Measurements from ENCODE around the gene NDUFS2. TPM values are rescaled to one million over a fixed set of nuclear protein-coding genes. Genes with fewer than 3 reads are reported as not detected.
A peak's percentile ranks its signal among the peaks of the same experiment; 100 is the strongest.

The NDUFS2 gene
- total RNA-seq, result 100 to 1,000 TPM in 3 of 4 donors, 10 to 100 TPM in 1; 68.5 to 131 (median 122) TPM

- Histone ChIP-seq H3K9me3 (no peaks in the 10 kb centered on the region), H3K27me3 (no peaks in the 10 kb centered on the region), H3K4me1 (peaks cover 65 to 93% (median 90%) of the 10 kb centered on the region in 4 donors), H3K4me3 (peak within 1 kb of the TSS; percentile 71 to 87 (median 76)), H3K27ac (replicated peaks in 1 of 4) (peak within 1 kb of the TSS; percentile 92 to 95 (median 94)), H3K36me3 (peaks cover 0 to 38% (median 30%) of the 10 kb centered on the region in 4 donors)
- 2% methylated on average over 26 of the region's 53 CpGs for WGBS
- TF ChIP-seq EP300 (IDR thresholded peaks at IDR 0.05), result no peak
- TF ChIP-seq POLR2A (IDR thresholded peaks at IDR 0.05; ENCODE audit: low read depth), result peak; percentile 87
- TF ChIP-seq POLR2AphosphoS5 (IDR thresholded peaks at IDR 0.05), result peak; percentile 92 to 93
- TF ChIP-seq CTCF (IDR thresholded peaks at IDR 0.05), result peak in 1 of 3 experiments; percentile 19
- DNase-seq (ENCODE audit: extremely low spot score), result peak; percentile 99
- intact Hi-C loops (cut with DNase I), result no loop called here
Observed at GRCh38 chr1:161201836-161202712, at the start of gene NDUFS2. NDUFS2 (plus strand) TSS chr1:161202367; CDS start chr1:161202386, 19 bp downstream.

GRCh38 chr1:161153176-161153575, 49.0 kb upstream of the NDUFS2 start:
- TF ChIP-seq POLR2AphosphoS5 (IDR thresholded peaks at IDR 0.05) (no peak), EP300 (IDR thresholded peaks at IDR 0.05) (no peak)
- H3K4me3 ChIP-seq, result peak overlapping the region; percentile 63 to 73 (median 64)
- peaks cover 5 to 16% (median 12%) of the 10 kb centered on the region in 4 donors for H3K36me3 ChIP-seq
- no peaks in the 10 kb centered on the region for H3K9me3 ChIP-seq
- intact Hi-C loops (cut with DNase I), result no loop called here
- peaks cover 9 to 24% (median 20%) of the 10 kb centered on the region in 4 donors for H3K4me1 ChIP-seq
- 22% methylated on average over 9 of the region's 9 CpGs for WGBS
- no peak for DNase-seq (ENCODE audit: extremely low spot score)
- no peaks in the 10 kb centered on the region for H3K27me3 ChIP-seq
- H3K27ac ChIP-seq (replicated peaks in 1 of 4), result peak overlapping the region; percentile 84 to 92 (median 85)

- H3K27me3 ChIP-seq, result no peaks in the 10 kb centered on the region
- under 1% methylated on average over 20 of the region's 33 CpGs for WGBS
- TF ChIP-seq POLR2AphosphoS5 (IDR thresholded peaks at IDR 0.05) (peak; percentile 57 to 74), EP300 (IDR thresholded peaks at IDR 0.05) (no peak)
- H3K9me3 ChIP-seq, result no peaks in the 10 kb centered on the region
- H3K4me1 ChIP-seq, result peaks cover 14 to 30% (median 25%) of the 10 kb centered on the region in 4 donors
- peak within 1 kb of the TSS; percentile 63 to 73 (median 64) for H3K4me3 ChIP-seq
- intact Hi-C loops (cut with DNase I), result loop anchor here (2.0 kb wide), 1 partner anchor 21 kb away; the partner anchor contains the start of gene DEDD
- peak; percentile 95 for DNase-seq (ENCODE audit: extremely low spot score)
- peaks cover 5 to 20% (median 15%) of the 10 kb centered on the region in 4 donors for H3K36me3 ChIP-seq
- peak within 1 kb of the TSS; percentile 84 to 92 (median 85) for H3K27ac ChIP-seq (replicated peaks in 1 of 4)
Observed at GRCh38 chr1:161153682-161154337, 48.4 kb upstream of the NDUFS2 start, which contains the start of gene UFC1. UFC1 (plus strand) TSS chr1:161153978; CDS start chr1:161153998, 20 bp downstream.

- peaks cover 36 to 62% (median 52%) of the 10 kb centered on the region in 4 donors for H3K4me1 ChIP-seq
- no peak overlapping the region for H3K4me3 ChIP-seq
- H3K36me3 ChIP-seq, result peaks cover 5 to 44% (median 30%) of the 10 kb centered on the region in 4 donors
- intact Hi-C loops (cut with DNase I), result no loop called here
- WGBS, result 71% methylated on average over 1 of the region's 1 CpG
- no peaks in the 10 kb centered on the region for H3K9me3 ChIP-seq
- no peaks in the 10 kb centered on the region for H3K27me3 ChIP-seq
- no peak for DNase-seq (ENCODE audit: extremely low spot score)
- TF ChIP-seq POLR2A (IDR thresholded peaks at IDR 0.05; ENCODE audit: low read depth), result no peak
- no peak for TF ChIP-seq EP300 (IDR thresholded peaks at IDR 0.05)
- TF ChIP-seq CTCF (IDR thresholded peaks at IDR 0.05), result no peak
- TF ChIP-seq POLR2AphosphoS5 (IDR thresholded peaks at IDR 0.05), result no peak
- no peak overlapping the region for H3K27ac ChIP-seq (replicated peaks in 1 of 4)
Observed at GRCh38 chr1:161157867-161158266, 44.3 kb upstream of the NDUFS2 start.

GRCh38 chr1:161158316-161159010, 43.7 kb upstream of the NDUFS2 start:
- Histone ChIP-seq H3K9me3 (no peaks in the 10 kb centered on the region), H3K36me3 (peaks cover 5 to 50% (median 34%) of the 10 kb centered on the region in 4 donors), H3K27me3 (no peaks in the 10 kb centered on the region), H3K27ac (replicated peaks in 1 of 4) (peak overlapping the region; percentile 87 to 90 (median 88)), H3K4me1 (peaks cover 36 to 56% (median 46%) of the 10 kb centered on the region in 4 donors), H3K4me3 (peak overlapping the region; percentile 81 to 88 (median 86))
- DNase-seq (ENCODE audit: extremely low spot score), result no peak
- WGBS, result 74% methylated on average over 9 of the region's 9 CpGs
- no peak for TF ChIP-seq CTCF (IDR thresholded peaks at IDR 0.05)
- no peak for TF ChIP-seq EP300 (IDR thresholded peaks at IDR 0.05)
- no peak for TF ChIP-seq POLR2AphosphoS5 (IDR thresholded peaks at IDR 0.05)
- no peak for TF ChIP-seq POLR2A (IDR thresholded peaks at IDR 0.05; ENCODE audit: low read depth)
- intact Hi-C loops (cut with DNase I), result no loop called here
